HCT116 (cell line): Measurements from ENCODE around the gene SENP8. TPM values are rescaled to one million over a fixed set of nuclear protein-coding genes. Genes with fewer than 3 reads are reported as not detected.

Experiments
- ATAC-seq: fragments of 200-7000 bp; cut with Tn5 transposase; 2 replicates; pipeline ENCODE4 v1.9.1; 2020; ENCODE audit warnings: mild to moderate bottlenecking, moderate library complexity
- BruUV-seq: library from RNA; stranded (reverse); fragments of 400-500 nt; replicated peaks from 2 replicates; lab custom pipeline; 2021; lab: Mats Ljungman, UMichigan
- CTCF ChIA-PET: fragments of 300-600 bp; sonication (Branson Sonifier 250); formaldehyde crosslinking; loops from one replicate; lab custom pipeline; 2021; ENCODE audit warnings: antibody characterized with exemption; lab: Charles Lee
- POLR2A ChIA-PET: fragments of 300-600, 350-600 bp; sonication (Branson Sonifier 250); formaldehyde crosslinking; loops from one replicate; lab custom pipeline; 2021; ENCODE audit warnings: antibody characterized with exemption; lab: Charles Lee
- RAD21 ChIA-PET, 2 experiments: fragments of 300-600 bp; sonication (Branson Sonifier 250); formaldehyde crosslinking; loops; one replicate each; lab custom pipeline; 2023; ENCODE audit warnings: low total read pairs in 2 of 2; ENCODE audit not compliant: uncharacterized antibody in 2 of 2, unreplicated experiment in 2 of 2, low non-redundant PET in 1 of 2; lab: Charles Lee
- DNase-seq: peaks from one replicate; pipeline ENCODE4 v3.0.0-alpha.2; 2010; ENCODE audit warnings: low read depth, low spot score
- H2AFZ ChIP-seq: fragments of 200-600 bp; shearing (Covaris generic), sonication (generic); 2 replicates; pipeline ENCODE4 v1.6.1; 2017; ENCODE audit warnings: low read depth, mixed run types, mixed read lengths, antibody characterized with exemption, low read length; ENCODE audit not compliant: poor library complexity, severe bottlenecking
- H3K27ac ChIP-seq: 2 replicates; pipeline ENCODE4 v1.5.1; 2012; ENCODE audit warnings: low read depth, low read length
- H3K27me3 ChIP-seq: fragments of 200-600 bp; sonication (generic); 2 replicates; pipeline ENCODE4 v1.6.1; 2016; ENCODE audit warnings: mixed run types, low read length, mixed read lengths; ENCODE audit not compliant: insufficient read depth
- H3K36me3 ChIP-seq, 2 experiments: fragments of 200-500 bp in 1 of 2; fragments of 200-600 bp in 1 of 2; sonication (Bioruptor generic) in 1 of 2; sonication (generic) in 1 of 2; 2 replicates each; pipeline versions ENCODE4 v1.5.1 to v1.6.1; 2014 to 2016; ENCODE audit warnings: low read length in 2 of 2, inconsistent platforms in 1 of 2, mixed read lengths in 1 of 2, mixed run types in 1 of 2; ENCODE audit not compliant: insufficient read depth in 2 of 2, control insufficient read depth in 1 of 2
- H3K4me1 ChIP-seq, 2 experiments: fragments of 200-600 bp in 1 of 2; sonication (generic) in 1 of 2; 2 replicates each; pipeline versions ENCODE4 v1.5.1 to v1.6.1; 2012 to 2017; ENCODE audit warnings: low read length in 2 of 2, inconsistent platforms in 1 of 2, mild to moderate bottlenecking in 1 of 2, mixed read lengths in 1 of 2, mixed run types in 1 of 2, moderate library complexity in 1 of 2; ENCODE audit not compliant: insufficient read depth in 2 of 2, control insufficient read depth in 1 of 2
- H3K4me2 ChIP-seq: fragments of 200-600 bp; sonication (generic); 2 replicates; pipeline ENCODE4 v1.6.1; 2017; ENCODE audit warnings: mixed run types, low read length, mixed read lengths
- H3K4me3 ChIP-seq, 2 experiments: fragments of 200-600 bp in 1 of 2; sonication (generic) in 1 of 2; replicated peaks in 1 of 2; 2 replicates each; pipeline ENCODE4 v1.5.1; 2011 to 2016; ENCODE audit warnings: low read length in 2 of 2, control low read depth in 1 of 2, low read depth in 1 of 2, mild to moderate bottlenecking in 1 of 2, mixed read lengths in 1 of 2, mixed run types in 1 of 2
- H3K79me2 ChIP-seq: fragments of 200-600 bp; sonication (generic); 2 replicates; pipeline ENCODE4 v1.6.1; 2017; ENCODE audit warnings: mild to moderate bottlenecking, mixed run types, low read length, moderate library complexity, mixed read lengths; ENCODE audit not compliant: insufficient read depth
- H3K9ac ChIP-seq: fragments of 200-600 bp; sonication (generic); 2 replicates; pipeline ENCODE4 v1.6.1; 2016; ENCODE audit warnings: low read length, mixed read lengths
- H3K9me2 ChIP-seq: fragments of 200-600 bp; sonication (generic), shearing (Covaris generic); 2 replicates; pipeline ENCODE4 v1.6.1; 2017; ENCODE audit warnings: mixed run types, mild to moderate bottlenecking, moderate library complexity; ENCODE audit not compliant: insufficient read depth
- H3K9me3 ChIP-seq, 2 experiments: fragments of 200-500 bp in 1 of 2; fragments of 200-600 bp in 1 of 2; sonication (Bioruptor generic) in 1 of 2; sonication (generic) in 1 of 2; 2 replicates each; pipeline ENCODE4 v1.6.1; 2014 to 2017; ENCODE audit warnings: low read length in 2 of 2, mixed read lengths in 2 of 2, inconsistent platforms in 1 of 2, low read depth in 1 of 2, mild to moderate bottlenecking in 1 of 2, mixed run types in 1 of 2, moderate library complexity in 1 of 2; ENCODE audit not compliant: control insufficient read depth in 1 of 2, insufficient read depth in 1 of 2
- H4K20me1 ChIP-seq: fragments of 200-600 bp; sonication (generic), shearing (Covaris generic); 2 replicates; pipeline ENCODE4 v1.6.1; 2017; ENCODE audit warnings: mixed run types, mild to moderate bottlenecking, moderate library complexity; ENCODE audit not compliant: insufficient read depth
- ATF3 ChIP-seq: IDR thresholded peaks from 2 replicates; pipeline ENCODE4 v1.6.1; 2012
- CBX3 ChIP-seq: IDR thresholded peaks from 2 replicates; pipeline ENCODE4 v1.6.1; 2012; ENCODE audit warnings: low read depth
- CEBPB ChIP-seq: IDR thresholded peaks from 2 replicates; pipeline ENCODE4 v1.6.1; 2012; ENCODE audit warnings: low read depth
- EGR1 ChIP-seq: IDR thresholded peaks from 2 replicates; pipeline ENCODE4 v1.6.1; 2012; ENCODE audit warnings: low read depth
- ELF1 ChIP-seq: IDR thresholded peaks from 2 replicates; pipeline ENCODE4 v1.6.1; 2012; ENCODE audit warnings: low read depth, borderline replicate concordance
- EZH2 ChIP-seq: fragments of 200-600 bp; sonication (generic); IDR thresholded peaks from 2 replicates; pipeline ENCODE4 v1.6.1; 2017; ENCODE audit warnings: antibody characterized with exemption, mixed run types
- EZH2phosphoT487 ChIP-seq: fragments of 200-600 bp; IDR thresholded peaks from 2 replicates; pipeline ENCODE4 v1.6.1; 2018; ENCODE audit warnings: antibody characterized with exemption, borderline replicate concordance
- FOSL1 ChIP-seq: IDR thresholded peaks from 2 replicates; pipeline ENCODE4 v1.6.1; 2012; ENCODE audit warnings: low read depth
- MAX ChIP-seq: IDR thresholded peaks from 2 replicates; pipeline ENCODE4 v1.6.1; 2012
- POLR2A ChIP-seq: IDR thresholded peaks from 2 replicates; pipeline ENCODE4 v1.7.0; 2011; ENCODE audit warnings: borderline replicate concordance; ENCODE audit not compliant: insufficient read depth, insufficient read length; ENCODE audit errors: extremely low read depth
- POLR2AphosphoS5 ChIP-seq: IDR thresholded peaks from 2 replicates; pipeline ENCODE4 v1.6.1; 2011; ENCODE audit warnings: mild to moderate bottlenecking, low read depth, low read length, moderate library complexity
- REST ChIP-seq: IDR thresholded peaks from 2 replicates; pipeline ENCODE4 v1.6.1; 2012; ENCODE audit warnings: low read depth
- SIN3A ChIP-seq: IDR thresholded peaks from 2 replicates; pipeline ENCODE4 v1.6.1; 2012; ENCODE audit warnings: low read depth
- SP1 ChIP-seq: IDR thresholded peaks from 2 replicates; pipeline ENCODE4 v1.6.1; 2012; ENCODE audit warnings: low read depth
- SRF ChIP-seq: IDR thresholded peaks from 2 replicates; pipeline ENCODE4 v1.6.1; 2012; ENCODE audit warnings: low read depth
- TCF7L2 ChIP-seq: IDR thresholded peaks from 2 replicates; pipeline ENCODE4 v1.7.0; 2011; ENCODE audit warnings: borderline replicate concordance, inconsistent platforms; ENCODE audit not compliant: insufficient read depth, insufficient read length; ENCODE audit errors: extremely low read depth
- YY1 ChIP-seq: IDR thresholded peaks from 2 replicates; pipeline ENCODE4 v1.6.1; 2011; ENCODE audit warnings: low read length, low read depth, moderate library complexity, mild to moderate bottlenecking; ENCODE audit not compliant: insufficient replicate concordance; ENCODE audit errors: extremely low read depth
- ZFX ChIP-seq: fragments of 450-650 bp; IDR thresholded peaks from 2 replicates; pipeline ENCODE4 v1.6.1; 2017
- ZNF274 ChIP-seq: fragments of 200-500 bp; sonication (Bioruptor generic); IDR thresholded peaks from 2 replicates; pipeline ENCODE4 v1.6.1; 2014; ENCODE audit warnings: mild to moderate bottlenecking, low read depth, low read length, inconsistent platforms
- intact Hi-C: fragments of 100-400 bp; cut with micrococcal nuclease; formaldehyde crosslinking; loops from 2 replicates; pipeline ENCODE4 v1.10.0; 2022
- total RNA-seq: library from RNA; stranded (reverse); gene quantifications from one replicate; pipeline ENCODE4 v1.2.1, GENCODE V29; 2021; ENCODE audit not compliant: unreplicated experiment

The SENP8 gene
- total RNA-seq, 1 experiment from 2014 or later, result 3.8 TPM

- no peak overlapping the region for H3K4me2 ChIP-seq
- ChIA-PET POLR2A (no interaction called here), CTCF (no interaction called here), RAD21 (no interaction called here)
- peaks cover 17 to 23% of the 10 kb centered on the region in 2 experiments for H3K4me1 ChIP-seq
- no peaks in the 10 kb centered on the region for H3K36me3 ChIP-seq
- H3K9ac ChIP-seq, result no peak overlapping the region
- DNase-seq (no peak), ATAC-seq (no peak)
- no TSS peak for BruUV-seq
- H2AFZ ChIP-seq, result no peak overlapping the region
- no peaks in the 10 kb centered on the region for H3K9me3 ChIP-seq
- no peak for TF ChIP-seq POLR2A
- H3K4me3 ChIP-seq, result no peak overlapping the region
- H3K27me3 ChIP-seq, result no peaks in the 10 kb centered on the region
- no peaks in the 10 kb centered on the region for H3K9me2 ChIP-seq
- H3K79me2 ChIP-seq, result no peaks in the 10 kb centered on the region
- no peaks in the 10 kb centered on the region for H4K20me1 ChIP-seq
- H3K27ac ChIP-seq, result no peak overlapping the region
- intact Hi-C loops, result no loop called here
Measured at GRCh38 chr15:72182673-72183072, 64.5 kb downstream of the SENP8 start.

GRCh38 chr15:72183781-72184164 lies 65.6 kb downstream of the SENP8 start:
- H3K27me3 ChIP-seq, result no peaks in the 10 kb centered on the region
- RAD21 ChIA-PET, result no interaction called here
- peaks cover 17 to 20% of the 10 kb centered on the region in 2 experiments for H3K4me1 ChIP-seq
- DNase-seq (no peak), ATAC-seq (no peak; the same call in 1 of the 2 replicates)
- no TSS peak for BruUV-seq
- H4K20me1 ChIP-seq, result no peaks in the 10 kb centered on the region
- no peaks in the 10 kb centered on the region for H3K9me3 ChIP-seq
- intact Hi-C loops, result no loop called here
- POLR2A ChIA-PET, result no interaction called here
- H3K9me2 ChIP-seq, result no peaks in the 10 kb centered on the region
- TF ChIP-seq TCF7L2 (no peak), SIN3A (no peak), SP1 (no peak), EGR1 (no peak), SRF (no peak), FOSL1 (no peak), REST (no peak), ATF3 (no peak), CBX3 (no peak), EZH2 (no peak), MAX (no peak), ZFX (no peak), EZH2phosphoT487 (no peak), ZNF274 (no peak), ELF1 (no peak), POLR2AphosphoS5 (no peak), CEBPB (no peak), POLR2A (no peak), YY1 (no peak)
- H3K4me2 ChIP-seq, result peak overlapping the region; percentile 93
- H3K27ac ChIP-seq, result peak overlapping the region; percentile 52
- H3K79me2 ChIP-seq, result no peaks in the 10 kb centered on the region
- H2AFZ ChIP-seq, result peak overlapping the region; percentile 68
- CTCF ChIA-PET, result no interaction called here
- no peaks in the 10 kb centered on the region for H3K36me3 ChIP-seq
- peak overlapping the region; percentile 47 to 66 for H3K4me3 ChIP-seq
- H3K9ac ChIP-seq, result peak overlapping the region; percentile 67
